AG09309 (cell line): ENCODE data around the gene DDX41.

Experiments used
- DNase-seq: peaks from one replicate; pipeline ENCODE4 v3.0.0-alpha.2; 2010; ENCODE audit warnings: low read depth
- H3K4me3 ChIP-seq: 2 replicates; pipeline ENCODE4 v1.5.1; 2011; ENCODE audit warnings: mild to moderate bottlenecking, low read depth, low read length, moderate library complexity; ENCODE audit not compliant: control insufficient read depth
- CTCF ChIP-seq: IDR thresholded peaks from 2 replicates; pipeline ENCODE4 v1.5.1; 2011; ENCODE audit warnings: mild to moderate bottlenecking, low read depth, low read length, inconsistent platforms; ENCODE audit not compliant: insufficient read depth, control insufficient read depth; ENCODE audit errors: missing control alignments

Gene DDX41

DNA sequence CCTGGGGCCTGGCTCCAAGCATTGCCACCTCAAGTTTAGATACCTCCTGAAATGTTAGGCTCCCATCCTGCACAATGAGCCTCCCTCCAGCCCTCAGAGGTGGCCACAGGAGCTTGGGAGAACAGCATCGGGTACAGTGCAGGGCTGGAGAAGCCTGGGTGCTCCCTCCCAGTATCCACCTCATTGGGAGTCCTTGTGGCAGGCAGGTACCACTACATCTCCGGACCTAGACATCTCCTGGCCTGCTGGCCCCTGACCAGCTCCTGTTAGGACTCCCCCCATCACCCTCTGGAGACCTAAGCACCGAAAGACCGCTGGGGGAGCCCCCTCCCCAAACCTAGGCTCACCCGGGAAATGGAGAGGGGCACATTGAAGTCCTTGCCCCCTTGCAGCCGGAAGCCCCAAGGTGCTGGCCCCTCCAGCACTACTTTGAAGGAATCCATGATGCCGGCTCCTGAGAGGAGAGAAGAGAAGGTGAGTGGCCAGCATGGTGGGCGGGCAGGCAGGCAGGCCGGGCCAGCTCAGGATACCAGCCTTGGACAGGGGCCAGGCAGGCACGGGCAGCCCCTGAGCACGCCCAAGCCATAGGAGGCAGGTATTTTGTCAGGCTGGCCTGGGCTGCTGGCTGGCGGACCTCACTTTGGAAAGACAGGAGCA is 20.6 kb downstream of the DDX41 start:
- peak overlapping the region; percentile 67 for H3K4me3 ChIP-seq
- DNase-seq = no peak
- peak; percentile 44 for TF ChIP-seq CTCF

DNA sequence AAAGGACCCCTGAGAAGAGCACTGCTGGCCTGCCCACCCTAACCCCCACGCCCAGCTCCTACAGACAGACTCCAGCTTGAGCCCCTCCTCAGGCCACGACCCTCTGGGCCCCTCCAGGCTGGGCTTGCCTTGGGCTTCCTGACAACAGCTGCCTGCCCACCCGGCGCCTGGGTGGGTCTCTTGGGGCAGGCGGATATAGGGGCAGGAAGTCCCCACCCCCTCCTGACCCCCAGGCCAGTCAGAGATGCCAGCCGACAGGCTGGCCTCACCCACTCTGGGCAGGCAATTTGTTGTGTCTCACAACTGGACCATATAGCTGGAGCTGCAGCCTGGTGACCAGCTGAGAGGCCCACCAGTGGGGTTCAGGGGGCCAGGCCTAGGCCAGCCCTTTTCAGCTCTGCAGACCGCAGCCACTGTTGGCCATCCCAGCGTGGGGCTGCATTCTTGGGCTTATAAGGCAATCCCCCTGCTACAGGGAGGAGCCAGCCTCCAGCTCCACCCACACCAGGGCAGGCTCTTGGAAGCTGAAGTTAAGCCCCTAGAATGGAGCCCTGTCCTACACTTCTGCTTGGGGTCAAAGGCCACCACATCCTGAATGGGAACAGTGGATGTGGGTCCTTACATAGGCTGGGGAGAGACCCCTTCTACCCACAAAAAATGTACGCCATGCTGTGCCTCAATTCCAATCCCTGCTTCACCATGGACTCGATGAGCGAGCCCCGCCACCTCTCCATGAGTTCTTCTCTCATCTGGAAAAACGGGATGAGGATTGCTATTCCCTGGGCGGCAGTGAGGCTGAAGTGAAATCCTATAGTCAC is 21.3 kb downstream of the DDX41 start:
- DNase-seq = peak; percentile 46
- H3K4me3 ChIP-seq = peak overlapping the region; percentile 67
- no peak for TF ChIP-seq CTCF

GRCh38 chr5:177494346-177495195 is 22.2 kb downstream of the DDX41 start:
- TF ChIP-seq CTCF = peak; percentile 56
- H3K4me3 ChIP-seq = peak overlapping the region; percentile 67
- DNase-seq = no peak

- no peak for TF ChIP-seq CTCF
- no peak for DNase-seq
- H3K4me3 ChIP-seq = peak overlapping the region; percentile 13; the same call in 1 of the 2 replicates
These were observed 22.9 kb downstream of the DDX41 start for GRCh38 chr5:177493795-177494345.

- H3K4me3 ChIP-seq = no peak overlapping the region
- TF ChIP-seq CTCF = no peak
- DNase-seq = no peak
These were observed 23.9 kb downstream of the DDX41 start for GRCh38 chr5:177492841-177493240.

DNA sequence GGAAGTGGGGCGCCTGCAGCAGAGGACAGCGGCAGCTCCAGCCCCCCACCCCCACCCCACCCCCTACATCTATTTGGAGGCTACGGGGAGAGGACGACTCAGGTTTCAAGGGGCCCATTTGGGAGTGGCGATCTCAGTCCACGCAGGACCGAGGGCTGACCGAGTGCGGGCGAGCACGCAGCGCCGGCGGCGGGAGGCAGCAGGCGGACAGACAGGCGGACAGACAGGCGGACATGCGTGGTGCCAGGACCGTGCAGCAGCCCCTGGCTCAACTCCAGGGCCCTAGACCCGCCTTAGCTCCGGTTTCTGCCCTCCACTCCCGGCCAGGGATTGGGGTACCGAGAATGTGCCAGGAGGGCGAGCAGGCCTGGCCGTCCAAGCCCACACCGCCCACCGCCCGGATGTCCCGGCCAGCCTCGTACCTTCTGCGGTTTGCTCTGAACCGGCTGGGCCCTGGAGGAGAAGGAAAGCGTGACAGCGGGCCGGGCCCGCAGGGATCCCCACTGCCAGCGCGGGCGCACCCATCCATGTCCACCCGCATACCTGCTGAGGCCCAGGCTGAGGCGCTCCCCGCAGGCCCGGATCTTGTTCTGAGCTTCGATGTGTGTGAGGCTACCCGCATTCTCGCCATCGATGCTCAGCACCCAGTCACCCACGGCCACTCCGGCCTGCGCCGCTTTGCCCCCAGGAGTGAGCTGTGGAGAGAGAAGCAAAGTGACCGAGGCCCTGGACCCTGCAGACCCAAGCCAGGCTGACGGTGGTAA is 24.6 kb downstream of the DDX41 start:
- no peak for TF ChIP-seq CTCF
- no peak for DNase-seq
- no peak overlapping the region for H3K4me3 ChIP-seq
